GM12864 (cell line): Measurements from ENCODE around the gene CD151.
A peak's percentile ranks its signal among the peaks of the same experiment; 100 is the strongest.

Source experiments
- DNase-seq: peaks from one replicate; pipeline ENCODE4 v3.0.0-alpha.2; 2011; ENCODE audit warnings: low read depth
- H3K4me3 ChIP-seq: 2 replicates; pipeline ENCODE4 v1.5.1; 2011; ENCODE audit warnings: mild to moderate bottlenecking, low read depth, low read length, control low read depth
- CTCF ChIP-seq: IDR thresholded peaks from 2 replicates; pipeline ENCODE4 v1.5.1; 2011; ENCODE audit warnings: low read depth, mild to moderate bottlenecking, moderate library complexity, low read length, control low read depth, inconsistent platforms; ENCODE audit errors: missing control alignments

CD151 gene

GRCh38 chr11:827146-827896 lies 5.4 kb upstream of the CD151 start:
- no peak for TF ChIP-seq CTCF
- DNase-seq, result no peak
- H3K4me3 ChIP-seq, result peak overlapping the region; percentile 70

GRCh38 chr11:827897-828192 lies 4.9 kb upstream of the CD151 start, which contains the start of gene CRACR2B:
CRACR2B (plus strand) TSS chr11:827919; CDS start chr11:828608, 689 bp downstream.
- no peak for TF ChIP-seq CTCF
- peak within 1 kb of the TSS; percentile 70 for H3K4me3 ChIP-seq
- no peak for DNase-seq

- H3K4me3 ChIP-seq, result no peak overlapping the region
- no peak for DNase-seq
- TF ChIP-seq CTCF, result no peak
Observed at GRCh38 chr11:828506-829175, 4.1 kb upstream of the CD151 start.

GRCh38 chr11:829176-829846 lies 3.4 kb upstream of the CD151 start:
- TF ChIP-seq CTCF, result no peak
- no peak for DNase-seq
- peak overlapping the region; percentile 30 for H3K4me3 ChIP-seq

- TF ChIP-seq CTCF, result no peak
- H3K4me3 ChIP-seq, result peak overlapping the region; percentile 30
- no peak for DNase-seq
Observed at GRCh38 chr11:829847-830294, 2.9 kb upstream of the CD151 start.

GRCh38 chr11:830295-831117 lies 2.2 kb upstream of the CD151 start:
- no peak for TF ChIP-seq CTCF
- DNase-seq, result no peak
- H3K4me3 ChIP-seq, result peak overlapping the region; percentile 30
